Activated B cell treated with CpG ODN at 0.5 μM for 24 hours (primary cell): ENCODE results near the gene RAB19. TPM values are rescaled to one million over a fixed set of nuclear protein-coding genes. Genes with fewer than 3 reads are reported as not detected.

Source experiments
- ATAC-seq: fragments of 200-7000 bp; cut with Tn5 transposase; one replicate; pipeline ENCODE4 v1.10.0; 2021; ENCODE audit warnings: low read depth, mild to moderate bottlenecking, moderate library complexity
- CTCF ChIA-PET: fragments of 350-600 bp; sonication (Branson Sonifier 250); formaldehyde crosslinking; loops from one replicate; lab custom pipeline; 2021; ENCODE audit warnings: antibody characterized with exemption; lab: Charles Lee
- POLR2A ChIA-PET: fragments of 350-600 bp; sonication (Branson Sonifier 250); formaldehyde crosslinking; loops from one replicate; lab custom pipeline; 2021; ENCODE audit warnings: antibody characterized with exemption; lab: Charles Lee
- DNase-seq: peaks from one replicate; pipeline ENCODE4 v3.0.0; 2022
- H3K27ac Mint-ChIP-seq: one replicate; pipeline ENCODE4 v1.8.0; 2020; ENCODE audit warnings: mixed read lengths
- H3K27me3 Mint-ChIP-seq: one replicate; pipeline ENCODE4 v1.8.0; 2021; ENCODE audit warnings: mixed read lengths
- H3K36me3 Mint-ChIP-seq: one replicate; pipeline ENCODE4 v1.8.0; 2021; ENCODE audit warnings: low read depth, mixed read lengths
- H3K4me1 Mint-ChIP-seq: one replicate; pipeline ENCODE4 v1.8.0; 2021; ENCODE audit warnings: mixed read lengths
- H3K4me3 Mint-ChIP-seq: one replicate; pipeline ENCODE4 v1.8.0; 2020; ENCODE audit warnings: mild to moderate bottlenecking, mixed read lengths
- H3K9me3 Mint-ChIP-seq: one replicate; pipeline ENCODE4 v1.8.0; 2020; ENCODE audit warnings: mixed read lengths
- CTCF ChIP-seq: fragments of 200-600 bp; IDR thresholded peaks from one replicate; pipeline ENCODE4 v1.8.0; 2022; ENCODE audit warnings: antibody characterized with exemption, mild to moderate bottlenecking
- intact Hi-C: fragments of 100-400 bp; cut with micrococcal nuclease; formaldehyde crosslinking; loops from one replicate; pipeline ENCODE4 v1.15.1; 2024
- total RNA-seq: library from RNA; stranded (reverse); gene quantifications from 2 replicates; pipeline ENCODE4 v1.2.3, GENCODE V29; 2022

The RAB19 gene
- total RNA-seq, 1 donor from 2014 or later = 0.55 TPM

- peaks cover 19% of the 10 kb centered on the region for H3K36me3 Mint-ChIP-seq
- no peaks in the 10 kb centered on the region for H3K27me3 Mint-ChIP-seq
- TF ChIP-seq CTCF = no peak
- H3K27ac Mint-ChIP-seq = no peak overlapping the region
- no peaks in the 10 kb centered on the region for H3K9me3 Mint-ChIP-seq
- no peak for DNase-seq
- ATAC-seq = no peak
- ChIA-PET POLR2A (interaction anchor here (0.6 kb wide), 1 partner anchor 130 kb away, joined by 3 read pairs; no protein-coding TSS in a partner anchor), CTCF (no interaction called here)
- peaks cover under 1% of the 10 kb centered on the region for H3K4me1 Mint-ChIP-seq
- intact Hi-C loops = no loop called here
- no peak overlapping the region for H3K4me3 Mint-ChIP-seq
These were observed 39.0 kb upstream of the RAB19 start for GRCh38 chr7:140364819-140365218.

GRCh38 chr7:140367528-140367927, 36.3 kb upstream of the RAB19 start:
- ChIA-PET POLR2A (no interaction called here), CTCF (no interaction called here)
- Mint-ChIP-seq H3K9me3 (no peaks in the 10 kb centered on the region), H3K4me1 (no peaks in the 10 kb centered on the region), H3K27ac (no peak overlapping the region), H3K27me3 (no peaks in the 10 kb centered on the region), H3K36me3 (peaks cover 23% of the 10 kb centered on the region), H3K4me3 (no peak overlapping the region)
- TF ChIP-seq CTCF = no peak
- DNase-seq = no peak
- intact Hi-C loops = no loop called here
- ATAC-seq = no peak

- intact Hi-C loops = no loop called here
- ATAC-seq = no peak
- H3K27me3 Mint-ChIP-seq = no peaks in the 10 kb centered on the region
- H3K27ac Mint-ChIP-seq = no peak overlapping the region
- peaks cover 17% of the 10 kb centered on the region for H3K36me3 Mint-ChIP-seq
- CTCF ChIA-PET = no interaction called here
- no peak overlapping the region for H3K4me3 Mint-ChIP-seq
- H3K4me1 Mint-ChIP-seq = no peaks in the 10 kb centered on the region
- no peaks in the 10 kb centered on the region for H3K9me3 Mint-ChIP-seq
- TF ChIP-seq CTCF = no peak
- DNase-seq = no peak
- POLR2A ChIA-PET = no interaction called here
These were observed 34.6 kb upstream of the RAB19 start for GRCh38 chr7:140369294-140369693.

GRCh38 chr7:140375323-140375722, 28.5 kb upstream of the RAB19 start:
- Mint-ChIP-seq H3K9me3 (no peaks in the 10 kb centered on the region), H3K4me3 (no peak overlapping the region), H3K27ac (no peak overlapping the region), H3K4me1 (peaks cover 10% of the 10 kb centered on the region), H3K27me3 (no peaks in the 10 kb centered on the region), H3K36me3 (peaks cover 30% of the 10 kb centered on the region)
- intact Hi-C loops = no loop called here
- POLR2A ChIA-PET = no interaction called here
- CTCF ChIA-PET = no interaction called here
- no peak for TF ChIP-seq CTCF
- no peak for DNase-seq
- ATAC-seq = no peak

GRCh38 chr7:140375892-140376730, 27.7 kb upstream of the RAB19 start:
- DNase-seq = no peak
- Mint-ChIP-seq H3K27ac (no peak overlapping the region), H3K36me3 (peaks cover 30% of the 10 kb centered on the region), H3K9me3 (no peaks in the 10 kb centered on the region), H3K4me3 (peak overlapping the region; percentile 36), H3K27me3 (no peaks in the 10 kb centered on the region), H3K4me1 (peaks cover 10% of the 10 kb centered on the region)
- no peak for ATAC-seq
- intact Hi-C loops = no loop called here
- TF ChIP-seq CTCF = no peak
- CTCF ChIA-PET = no interaction called here
- POLR2A ChIA-PET = no interaction called here
